SU-DHL-6 (cell line): ENCODE data around the gene SPHK1.

Source experiments
- EZH2phosphoT487 ChIP-seq: fragments of 200-600 bp; sonication (generic), shearing (Covaris generic); conservative IDR thresholded peaks from 2 replicates; pipeline ENCODE4 v1.6.1; 2018; ENCODE audit warnings: mild to moderate bottlenecking, antibody characterized with exemption, low read length, moderate library complexity, mixed read lengths
- TF ChIP-seq, protein P1 (sequence below): fragments of 200-600 bp; sonication (generic); IDR thresholded peaks from one replicate; pipeline ENCODE4 v1.5.1; 2017; ENCODE audit warnings: antibody characterized with exemption, mild to moderate bottlenecking, low read length, moderate library complexity; ENCODE audit not compliant: insufficient read depth, poor library complexity, severe bottlenecking

DNA sequence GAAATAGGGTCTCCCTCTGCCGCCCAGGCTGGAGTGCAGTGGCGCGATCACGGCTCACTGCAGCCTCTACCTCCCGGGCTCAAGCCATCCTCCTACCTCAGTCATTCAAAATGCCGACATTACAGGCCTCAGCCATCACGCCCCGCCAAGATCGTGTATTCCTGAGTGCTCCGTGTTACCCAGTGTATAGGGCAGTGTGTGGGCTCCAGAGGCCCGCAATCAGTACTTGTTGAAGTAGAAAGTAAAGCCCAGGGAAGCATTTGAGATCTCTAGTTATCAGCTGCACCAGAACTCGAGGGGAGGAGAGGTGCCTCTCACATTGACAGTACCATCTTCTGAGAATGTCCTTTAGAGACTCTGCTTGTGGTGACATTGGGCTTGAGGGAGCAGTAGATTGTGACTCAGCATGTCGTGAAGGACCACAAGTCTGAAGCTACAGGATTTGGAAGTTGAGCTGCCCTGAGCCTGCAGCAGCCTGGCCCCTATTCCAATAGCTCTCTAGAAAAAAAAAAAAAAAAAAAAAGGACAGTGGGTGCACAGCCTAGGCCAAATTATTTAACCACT lies 29.6 kb upstream of the SPHK1 start:
- TF ChIP-seq, protein P1, sequence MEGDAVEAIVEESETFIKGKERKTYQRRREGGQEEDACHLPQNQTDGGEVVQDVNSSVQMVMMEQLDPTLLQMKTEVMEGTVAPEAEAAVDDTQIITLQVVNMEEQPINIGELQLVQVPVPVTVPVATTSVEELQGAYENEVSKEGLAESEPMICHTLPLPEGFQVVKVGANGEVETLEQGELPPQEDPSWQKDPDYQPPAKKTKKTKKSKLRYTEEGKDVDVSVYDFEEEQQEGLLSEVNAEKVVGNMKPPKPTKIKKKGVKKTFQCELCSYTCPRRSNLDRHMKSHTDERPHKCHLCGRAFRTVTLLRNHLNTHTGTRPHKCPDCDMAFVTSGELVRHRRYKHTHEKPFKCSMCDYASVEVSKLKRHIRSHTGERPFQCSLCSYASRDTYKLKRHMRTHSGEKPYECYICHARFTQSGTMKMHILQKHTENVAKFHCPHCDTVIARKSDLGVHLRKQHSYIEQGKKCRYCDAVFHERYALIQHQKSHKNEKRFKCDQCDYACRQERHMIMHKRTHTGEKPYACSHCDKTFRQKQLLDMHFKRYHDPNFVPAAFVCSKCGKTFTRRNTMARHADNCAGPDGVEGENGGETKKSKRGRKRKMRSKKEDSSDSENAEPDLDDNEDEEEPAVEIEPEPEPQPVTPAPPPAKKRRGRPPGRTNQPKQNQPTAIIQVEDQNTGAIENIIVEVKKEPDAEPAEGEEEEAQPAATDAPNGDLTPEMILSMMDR = no peak
- TF ChIP-seq EZH2phosphoT487 = no peak
